MG63 (cell line): ENCODE data around the gene CCDC149. TPM values are rescaled to one million over a fixed set of nuclear protein-coding genes. Genes with fewer than 3 reads are reported as not detected.

Source experiments
- DNase-seq: peaks from one replicate; pipeline ENCODE4 v3.0.0-alpha.2; 2020
- H3K27me3 ChIP-seq: fragments of 250-450 bp; sonication (Bioruptor Pico); 2 replicates; pipeline ENCODE4 v1.5.1; 2020; ENCODE audit warnings: mild to moderate bottlenecking, moderate library complexity
- H3K36me3 ChIP-seq: fragments of 250-450 bp; sonication (Bioruptor Pico); 2 replicates; pipeline ENCODE4 v1.5.1; 2020; ENCODE audit warnings: mild to moderate bottlenecking, moderate library complexity
- H3K4me3 ChIP-seq: fragments of 250-450 bp; sonication (Bioruptor Pico); 2 replicates; pipeline ENCODE4 v1.5.1; 2020; ENCODE audit warnings: mild to moderate bottlenecking, moderate library complexity
- H3K9me3 ChIP-seq: fragments of 250-450 bp; sonication (Bioruptor Pico); 2 replicates; pipeline ENCODE4 v1.5.1; 2020; ENCODE audit warnings: mild to moderate bottlenecking, moderate library complexity
- total RNA-seq: library from RNA; depleted of rRNA; stranded (reverse); fragments of >200 nt; shearing (Covaris generic); gene quantifications from 2 replicates; pipeline ENCODE4 v1.2.3, GENCODE V29; 2014; ENCODE audit warnings: low replicate concordance; rRNA removed

CCDC149 gene
- total RNA-seq, 1 experiment from 2014 or later, result 2.3 TPM

- Histone ChIP-seq H3K27me3 (no peaks in the 10 kb centered on the region), H3K4me3 (no peak overlapping the region), H3K9me3 (no peaks in the 10 kb centered on the region), H3K36me3 (no peaks in the 10 kb centered on the region)
- DNase-seq, result no peak
Observed at GRCh38 chr4:24768006-24768405, 144.8 kb downstream of the CCDC149 start.

GRCh38 chr4:24765376-24765988 is 147.4 kb downstream of the CCDC149 start:
- Histone ChIP-seq H3K9me3 (no peaks in the 10 kb centered on the region), H3K4me3 (no peak overlapping the region), H3K36me3 (no peaks in the 10 kb centered on the region), H3K27me3 (no peaks in the 10 kb centered on the region)
- DNase-seq, result no peak

- Histone ChIP-seq H3K36me3 (no peaks in the 10 kb centered on the region), H3K9me3 (no peaks in the 10 kb centered on the region), H3K4me3 (no peak overlapping the region), H3K27me3 (no peaks in the 10 kb centered on the region)
- DNase-seq, result no peak
Observed at GRCh38 chr4:24764345-24764744, 148.5 kb downstream of the CCDC149 start.

- Histone ChIP-seq H3K27me3 (no peaks in the 10 kb centered on the region), H3K4me3 (no peak overlapping the region), H3K9me3 (no peaks in the 10 kb centered on the region), H3K36me3 (no peaks in the 10 kb centered on the region)
- DNase-seq, result peak; percentile 44
Observed at GRCh38 chr4:24763631-24764297, 149.1 kb downstream of the CCDC149 start.

Other genes with a start within 250 kb of the CCDC149 start
- not detected in 2 replicates for gene SOD3, start 117.5 kb downstream of the CCDC149 start, total RNA-seq
- gene LGI2, start 117.9 kb upstream of the CCDC149 start, total RNA-seq, result 0.10 and 0.30 TPM in 2 replicates
- 3.0 and 3.6 TPM in 2 replicates for gene SEPSECS, start 247.4 kb upstream of the CCDC149 start, total RNA-seq